ENCODE measurements around the gene CFAP221.

The CFAP221 gene

GRCh38 chr2:119645173-119645855 is 101.1 kb downstream of the CFAP221 start:
- no peak for DNase-seq (ENCODE audit: low read depth in 2 of 2)

- no peak for DNase-seq (ENCODE audit: low read depth in 2 of 2)
Measured at GRCh38 chr2:119646149-119646548, 101.9 kb downstream of the CFAP221 start.

- no peak for DNase-seq (ENCODE audit: low read depth in 2 of 2)
Measured at GRCh38 chr2:119647440-119648169, 103.4 kb downstream of the CFAP221 start.

- no peak for DNase-seq (ENCODE audit: low read depth in 2 of 2)
Measured at GRCh38 chr2:119649364-119649917, 105.2 kb downstream of the CFAP221 start.

- DNase-seq (ENCODE audit: low read depth in 2 of 2), result no peak
Measured at GRCh38 chr2:119650206-119650605, 106.0 kb downstream of the CFAP221 start.

GRCh38 chr2:119650846-119651370 is 106.7 kb downstream of the CFAP221 start:
- no peak for DNase-seq (ENCODE audit: low read depth in 2 of 2)

GRCh38 chr2:119657466-119658145 is 113.4 kb downstream of the CFAP221 start:
- DNase-seq (ENCODE audit: low read depth in 2 of 2), result no peak

GRCh38 chr2:119659601-119660342 is 115.5 kb downstream of the CFAP221 start:
- peak in 1 of 2 donors; percentile 12 for DNase-seq (ENCODE audit: low read depth in 2 of 2)

GRCh38 chr2:119660343-119660658 is 116.1 kb downstream of the CFAP221 start:
- no peak for DNase-seq (ENCODE audit: low read depth in 2 of 2)

GRCh38 chr2:119662297-119662696 is 118.0 kb downstream of the CFAP221 start:
- no peak for DNase-seq (ENCODE audit: low read depth in 2 of 2)

- DNase-seq (ENCODE audit: low read depth in 2 of 2), result no peak
Measured at GRCh38 chr2:119668546-119668945, 124.3 kb downstream of the CFAP221 start.

- no peak for DNase-seq (ENCODE audit: low read depth in 2 of 2)
Measured at GRCh38 chr2:119671016-119671415, 126.8 kb downstream of the CFAP221 start.

- DNase-seq (ENCODE audit: low read depth in 2 of 2), result no peak
Measured at GRCh38 chr2:119671752-119672151, 127.5 kb downstream of the CFAP221 start.

GRCh38 chr2:119672161-119672862 is 128.1 kb downstream of the CFAP221 start:
- no peak for DNase-seq (ENCODE audit: low read depth in 2 of 2)

GRCh38 chr2:119673796-119674195 is 129.5 kb downstream of the CFAP221 start:
- DNase-seq (ENCODE audit: low read depth in 2 of 2), result no peak

GRCh38 chr2:119674711-119675500 is 130.7 kb downstream of the CFAP221 start:
- DNase-seq (ENCODE audit: low read depth in 2 of 2), result no peak

- DNase-seq (ENCODE audit: low read depth in 2 of 2), result no peak
Measured at GRCh38 chr2:119678021-119678656, 133.9 kb downstream of the CFAP221 start.

- DNase-seq (ENCODE audit: low read depth in 2 of 2), result no peak
Measured at GRCh38 chr2:119679526-119679837, 135.2 kb downstream of the CFAP221 start.

- DNase-seq (ENCODE audit: low read depth in 2 of 2), result no peak
Measured at GRCh38 chr2:119679846-119680245, 135.6 kb downstream of the CFAP221 start.
